Measurements from ENCODE around the gene FOXRED1.
"Not testable (repeated sequence)": the region's sequence is repeated elsewhere in the genome, so short reads cannot be mapped to it uniquely, and the experiment has no call there.

Gene FOXRED1

DNA sequence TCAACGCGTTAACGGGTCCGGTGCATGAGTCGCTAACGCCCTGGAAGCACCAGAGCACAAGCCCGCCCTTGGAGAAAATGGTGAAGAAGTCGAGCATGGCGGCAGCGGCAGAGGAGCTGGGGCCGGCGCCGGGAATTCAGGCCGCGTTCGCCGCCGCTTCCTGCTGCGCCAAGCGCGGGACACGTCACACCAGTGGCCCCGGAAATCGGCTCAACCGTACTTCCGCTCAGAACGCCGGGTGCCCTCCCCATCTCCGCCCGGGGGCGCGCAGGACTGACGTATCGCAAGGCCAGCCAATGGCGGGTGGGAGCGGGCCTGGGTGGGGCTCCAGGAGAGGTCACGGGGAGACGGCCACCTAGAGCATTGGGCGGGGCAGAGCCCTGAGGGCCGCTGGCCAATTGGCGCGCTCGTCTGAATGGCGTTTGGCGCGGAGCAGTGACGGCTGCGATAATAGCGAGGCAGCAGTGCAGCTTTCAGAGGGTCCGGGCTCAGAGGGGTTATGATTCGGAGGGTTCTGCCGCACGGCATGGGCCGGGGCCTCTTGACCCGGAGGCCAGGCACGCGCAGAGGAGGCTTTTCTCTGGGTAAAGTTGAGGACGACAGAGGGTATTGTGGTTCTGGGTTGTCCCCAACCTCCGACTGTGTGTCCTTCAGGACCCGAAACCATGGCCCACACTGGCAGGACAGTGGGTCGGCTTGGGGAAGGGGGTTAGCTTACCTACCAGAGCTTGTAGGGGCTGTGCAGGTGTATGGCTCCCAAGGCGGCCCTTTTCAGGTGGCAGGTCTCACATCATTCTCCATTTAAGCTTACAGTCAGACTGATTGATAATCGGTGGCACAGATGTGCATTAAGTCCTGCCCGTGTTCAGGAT, at the start of gene FOXRED1, which contains the start of gene SRPRA:
FOXRED1 (plus strand) TSS at position 447 of the 872 bp plus-strand sequence; CDS start at position 500, 53 bp downstream.
SRPRA (minus strand) TSS at position 188 of the 872 bp plus-strand sequence; CDS start at position 97, 91 bp downstream.
- DNase-seq, result peak; percentile 100

DNA sequence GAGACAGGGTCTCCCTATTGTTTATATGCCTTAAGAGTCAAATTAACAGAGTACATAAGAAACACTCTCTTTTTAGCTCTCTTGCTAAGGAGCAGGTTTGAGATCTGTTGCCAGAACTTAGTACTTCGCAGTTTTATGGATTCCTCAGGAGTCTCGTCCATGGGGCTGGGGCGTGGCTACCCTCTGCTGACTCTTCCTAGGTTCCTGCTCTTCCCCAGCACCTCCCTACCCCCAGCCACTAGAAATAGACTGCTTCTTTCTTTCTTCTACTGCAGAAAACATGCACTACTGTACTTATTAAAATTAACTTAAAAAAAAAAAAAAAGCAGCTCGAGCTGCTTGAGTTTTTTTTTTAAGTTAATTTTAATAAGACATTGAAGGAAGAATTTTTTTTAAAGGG, 49.4 kb upstream of the FOXRED1 start:
- DNase-seq, result no peak

DNA sequence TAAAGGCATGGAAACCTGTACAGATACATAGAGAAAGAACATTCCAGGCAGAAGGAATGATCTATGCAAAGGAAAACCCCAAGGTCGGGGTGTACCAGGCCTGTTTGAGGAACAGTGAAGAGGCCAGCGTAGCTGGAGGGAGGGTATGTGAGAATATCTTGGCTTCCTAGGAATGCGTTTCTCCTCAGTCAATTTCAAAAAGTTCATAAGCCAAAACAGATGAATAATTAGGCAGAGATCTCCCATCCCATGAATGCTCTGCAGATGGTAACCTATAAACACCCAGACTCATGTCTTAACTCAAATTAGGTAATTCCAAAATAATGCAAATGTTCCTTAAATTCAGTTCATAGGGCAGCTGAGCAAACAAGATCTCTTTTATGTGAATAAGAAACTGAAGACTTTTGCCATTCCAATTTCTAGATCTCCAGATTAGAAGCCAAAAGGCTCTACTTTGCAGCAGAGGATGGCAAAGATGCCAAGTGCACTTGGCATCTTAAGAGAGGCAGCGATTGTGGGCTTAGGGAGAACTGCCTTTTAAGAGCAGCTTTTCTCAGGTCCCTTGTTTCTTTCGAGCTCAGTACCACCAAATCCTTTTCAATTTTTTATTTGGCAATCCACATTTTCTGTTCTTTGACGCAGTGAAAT, 44.2 kb upstream of the FOXRED1 start:
- DNase-seq, result no peak

DNA sequence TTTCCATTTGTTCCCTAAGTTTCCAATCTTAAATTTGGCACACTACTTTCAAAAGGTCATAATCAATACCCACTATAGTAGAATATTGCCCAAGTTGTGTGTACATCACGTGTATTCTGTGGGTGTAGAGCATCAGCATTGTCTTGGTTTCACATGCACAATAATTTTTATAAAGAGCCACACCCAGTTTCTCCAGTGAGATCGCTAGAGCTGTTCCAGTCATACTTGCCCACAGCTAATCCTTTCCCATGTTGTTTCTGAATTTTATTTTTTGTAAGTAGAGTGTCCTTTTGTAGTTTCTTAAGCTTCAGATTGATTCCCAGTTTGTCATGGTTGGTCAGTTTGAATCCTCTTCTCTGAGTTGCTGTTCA, 43.7 kb upstream of the FOXRED1 start:
- no peak for DNase-seq

DNA sequence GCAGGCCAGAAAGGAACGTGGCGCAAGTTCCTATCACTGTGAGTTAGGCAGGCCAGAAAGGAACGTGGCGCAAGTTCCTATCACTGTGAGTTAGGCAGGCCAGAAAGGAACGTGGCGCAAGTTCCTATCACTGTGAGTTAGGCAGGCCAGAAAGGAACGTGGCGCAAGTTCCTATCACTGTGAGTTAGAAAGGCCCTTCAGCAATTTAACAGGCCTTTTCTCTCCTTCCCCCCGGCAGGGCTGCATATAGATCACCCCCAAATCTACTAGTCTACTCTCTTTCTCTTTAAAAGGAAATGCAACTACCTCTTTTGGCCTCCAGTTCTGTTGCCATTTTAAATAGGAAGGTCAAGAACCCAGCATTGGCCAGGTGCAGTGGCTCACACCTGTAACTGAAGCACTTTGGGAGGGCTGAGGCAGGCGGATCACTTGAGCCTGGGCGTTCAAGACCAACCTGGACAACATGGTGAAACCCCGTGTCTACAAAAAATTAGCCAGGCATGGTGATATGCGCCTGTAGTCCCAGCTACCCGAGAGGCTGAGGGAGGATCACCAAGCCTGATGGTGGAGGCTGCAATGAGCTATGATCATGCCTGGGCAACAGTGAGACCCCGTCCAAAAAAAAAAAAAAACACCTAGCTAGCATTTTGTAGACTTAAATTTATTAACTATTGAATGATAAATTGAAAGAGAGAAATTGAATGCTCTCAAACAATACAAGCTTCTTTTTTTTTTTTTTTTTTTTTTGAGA, 42.4 kb upstream of the FOXRED1 start:
- no peak for DNase-seq

DNA sequence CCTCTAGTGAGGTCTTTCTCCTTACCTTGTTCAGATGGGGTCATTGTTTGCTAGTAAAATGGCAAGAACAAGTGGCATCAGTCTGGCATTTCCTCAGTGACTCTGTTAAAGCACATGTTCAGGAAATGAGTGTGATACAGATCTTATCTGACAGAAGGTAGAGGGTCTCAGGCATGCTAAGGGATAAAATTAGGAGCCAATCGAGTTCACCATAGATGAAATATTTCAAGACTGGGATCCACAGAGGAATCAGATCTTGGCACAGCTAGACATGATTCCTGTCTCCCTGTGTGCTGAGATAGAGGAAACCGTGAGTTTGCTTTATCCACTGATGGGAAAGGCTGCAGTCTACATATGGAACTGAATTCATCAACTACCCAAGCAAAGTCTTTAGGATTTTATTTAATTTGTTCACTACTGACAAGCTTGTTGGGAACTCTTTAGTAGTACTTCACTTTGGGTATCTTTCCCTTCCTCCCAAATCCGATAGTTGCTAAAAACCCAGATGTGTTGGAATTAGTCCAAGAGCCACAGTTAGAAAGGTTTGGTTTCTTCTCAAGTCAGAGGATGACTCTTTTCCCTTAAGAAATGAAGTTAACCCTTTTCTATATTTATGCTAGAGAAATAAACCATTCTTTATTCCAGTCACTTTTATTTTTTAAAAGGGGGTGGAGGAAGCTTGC, 39.0 kb upstream of the FOXRED1 start:
- DNase-seq, result no peak

DNA sequence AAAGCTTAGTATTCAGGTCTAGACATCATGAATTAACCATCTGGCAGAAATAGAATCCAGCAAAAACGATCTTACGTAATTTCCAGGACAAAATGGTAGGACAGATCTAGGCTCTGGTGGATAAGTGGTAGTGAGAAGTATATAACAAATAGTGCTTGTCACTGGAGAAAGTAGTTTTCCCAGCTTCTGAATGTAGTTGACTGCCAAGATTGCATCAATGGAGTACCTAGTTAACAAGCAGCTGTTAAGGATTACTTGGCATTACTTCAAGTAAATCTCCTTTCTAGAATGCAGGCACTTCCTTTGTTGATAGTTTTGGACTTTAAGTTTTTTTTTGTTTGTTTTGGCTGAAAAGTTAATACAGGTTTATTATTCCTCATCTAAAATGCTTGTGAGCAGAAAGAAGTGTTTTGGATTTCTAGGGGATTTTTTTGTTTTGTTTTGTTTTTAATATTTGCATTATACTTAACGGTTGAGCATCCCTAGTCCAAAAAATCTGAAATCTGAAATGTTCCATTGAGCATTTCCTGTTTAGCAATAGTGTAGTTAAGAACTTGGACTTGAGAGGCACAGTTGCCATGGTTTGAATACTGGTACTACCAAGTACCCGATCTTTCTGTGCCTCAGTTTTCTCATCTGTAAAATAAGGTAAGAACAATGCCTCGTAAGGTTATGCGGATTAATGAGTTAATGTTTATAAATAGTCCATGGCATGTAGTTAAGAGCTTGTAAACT, 37.1 kb upstream of the FOXRED1 start:
- DNase-seq, result no peak

DNA sequence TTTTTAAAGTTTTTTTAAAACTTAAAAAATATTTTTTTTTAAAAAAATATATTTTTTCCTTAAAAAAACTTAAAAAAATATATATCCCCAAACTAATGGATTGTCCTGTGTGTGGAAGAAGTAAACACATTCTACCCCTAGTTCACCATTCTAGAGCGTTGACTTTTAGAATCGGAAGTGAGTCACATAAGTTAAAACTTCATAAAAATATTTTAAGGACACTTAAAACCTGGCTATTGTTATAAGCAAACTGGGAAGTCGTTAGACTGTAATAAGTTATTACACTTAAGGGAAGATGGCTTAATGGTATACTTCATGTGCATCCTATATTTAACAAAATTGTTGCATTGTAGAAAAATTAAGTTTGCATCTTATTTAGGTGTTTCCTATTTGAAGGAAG, 36.3 kb upstream of the FOXRED1 start:
- DNase-seq, result no peak

DNA sequence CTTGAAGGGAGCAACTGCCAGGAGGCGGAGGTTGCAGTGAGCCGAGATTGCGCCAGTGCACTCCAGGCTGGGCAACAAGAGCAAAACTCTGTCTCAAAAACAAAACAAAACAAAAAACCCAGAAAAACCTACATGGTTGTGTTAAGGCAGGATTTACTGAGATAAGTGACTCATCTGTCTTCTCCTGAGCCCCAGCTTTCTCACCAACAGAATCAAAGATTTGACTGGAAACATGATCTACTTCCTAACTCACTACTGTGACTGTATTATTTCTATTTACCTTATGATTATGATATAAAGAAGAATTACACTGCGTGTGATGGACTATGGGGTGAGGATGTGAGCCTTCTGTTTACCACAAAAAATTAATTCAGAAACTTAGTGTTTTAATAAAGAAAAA, 35.6 kb upstream of the FOXRED1 start:
- no peak for DNase-seq

DNA sequence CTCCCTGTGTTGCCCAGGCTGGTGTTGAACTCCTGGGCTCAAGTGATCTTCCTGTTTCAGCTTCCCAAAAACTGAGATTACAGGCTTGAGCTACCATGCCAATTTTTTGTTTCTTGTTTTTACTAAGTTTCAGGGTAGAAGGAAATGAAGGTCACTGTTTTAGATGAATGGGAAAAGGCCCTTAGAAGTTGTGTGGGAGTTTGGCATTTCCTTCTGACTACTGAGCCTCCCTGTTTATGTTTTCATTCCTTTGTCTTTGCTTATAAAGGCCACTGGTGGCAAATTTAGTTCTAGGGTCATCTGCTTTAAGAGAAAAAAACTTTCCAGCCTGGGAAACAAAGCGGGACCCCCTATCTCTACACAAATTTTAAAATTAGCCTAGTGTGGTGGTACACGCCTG, 22.3 kb upstream of the FOXRED1 start:
- no peak for DNase-seq

DNA sequence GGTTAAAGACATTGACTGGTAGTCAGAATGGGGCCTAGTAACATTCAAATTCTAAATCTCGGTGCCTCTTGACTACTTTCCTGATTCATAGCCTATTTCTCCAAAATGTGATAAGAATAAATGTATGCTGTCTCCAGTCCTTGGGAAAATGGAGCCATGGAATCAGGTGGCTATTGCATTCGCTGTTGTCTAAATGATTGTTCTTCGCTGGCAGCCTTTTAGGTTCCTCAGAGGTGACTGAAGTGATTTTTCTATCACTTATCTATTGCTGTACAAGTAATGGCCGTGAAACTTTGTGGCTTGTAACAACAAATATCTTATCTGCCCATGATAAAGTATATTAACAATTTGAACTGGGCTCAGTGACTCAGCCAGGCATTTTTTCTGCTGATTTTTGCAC, 15.7 kb upstream of the FOXRED1 start:
- no peak for DNase-seq

DNA sequence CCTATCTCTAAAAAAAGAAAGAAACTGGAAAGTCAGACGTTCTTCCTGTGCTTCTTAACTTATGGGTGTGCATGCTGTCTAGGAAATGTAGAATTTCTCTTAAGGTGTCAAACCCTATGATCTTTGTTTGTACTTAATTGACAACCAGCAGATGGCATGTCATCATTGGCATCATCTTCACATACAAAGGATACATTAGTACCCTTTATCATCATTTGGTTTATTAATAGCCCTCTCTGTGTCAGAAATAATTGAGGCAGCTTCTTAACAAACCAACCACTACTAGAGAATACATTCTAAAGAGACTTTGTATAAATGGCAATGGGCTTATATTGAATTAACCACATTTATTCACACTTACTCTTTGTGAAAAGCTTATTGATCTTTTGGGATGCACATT, 14.1 kb upstream of the FOXRED1 start:
- no peak for DNase-seq

DNA sequence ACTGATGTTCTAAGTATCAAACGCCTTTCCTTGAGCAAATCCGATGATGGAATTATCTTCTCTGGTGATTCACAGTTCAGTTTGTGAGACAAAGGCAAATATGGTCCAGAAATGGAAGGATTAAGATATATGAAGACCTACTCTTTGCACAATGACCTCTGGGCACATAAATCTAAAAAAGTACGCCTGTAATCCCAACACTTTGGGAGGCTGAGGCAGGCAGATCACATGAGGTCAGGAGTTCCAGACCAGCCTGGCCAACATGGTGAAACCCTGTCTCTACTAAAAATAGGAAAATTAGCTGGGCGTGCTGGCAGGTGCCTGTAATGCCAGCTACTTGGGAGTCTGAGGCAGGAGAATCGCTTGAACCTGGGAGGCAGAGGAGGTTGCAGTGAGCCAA, 13.4 kb upstream of the FOXRED1 start:
- not testable (repeated sequence) for DNase-seq

DNA sequence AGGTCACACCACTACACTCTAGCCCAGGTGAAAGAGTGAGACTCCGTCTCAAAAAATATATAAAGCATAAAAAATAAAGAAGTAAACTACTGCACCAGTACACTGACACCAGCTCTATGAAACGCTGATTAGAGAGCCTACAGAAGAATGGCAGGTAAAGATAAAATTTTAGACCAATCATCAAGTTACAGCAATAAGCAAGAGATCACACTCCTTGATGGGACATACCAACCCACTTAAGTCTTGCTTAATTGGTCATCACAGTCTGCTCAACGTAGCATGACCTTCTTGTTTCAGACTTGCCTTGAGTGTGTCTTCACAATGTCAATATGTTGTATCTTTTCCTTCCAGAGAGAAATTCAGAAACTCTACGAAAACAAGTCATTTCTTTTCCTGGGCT, 12.7 kb upstream of the FOXRED1 start:
- DNase-seq, result no peak

DNA sequence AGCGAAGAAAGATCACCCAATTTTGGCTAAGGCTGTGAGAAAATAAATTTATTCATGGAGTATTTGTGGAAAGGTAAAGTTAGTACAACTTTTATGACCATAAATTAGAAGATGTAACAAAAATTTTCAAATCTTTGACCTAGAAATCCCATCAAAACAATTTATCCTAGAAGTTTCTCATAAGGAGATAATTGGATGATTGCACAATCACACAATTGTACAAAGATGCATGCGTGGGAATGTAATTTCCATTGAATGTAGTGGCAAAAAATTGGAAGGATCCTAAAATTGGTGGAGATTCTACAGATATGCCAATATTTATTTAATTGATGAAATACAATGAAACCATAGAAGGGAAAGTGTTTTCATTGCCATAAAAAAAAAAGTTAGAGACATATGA, 11.8 kb upstream of the FOXRED1 start:
- no peak for DNase-seq

DNA sequence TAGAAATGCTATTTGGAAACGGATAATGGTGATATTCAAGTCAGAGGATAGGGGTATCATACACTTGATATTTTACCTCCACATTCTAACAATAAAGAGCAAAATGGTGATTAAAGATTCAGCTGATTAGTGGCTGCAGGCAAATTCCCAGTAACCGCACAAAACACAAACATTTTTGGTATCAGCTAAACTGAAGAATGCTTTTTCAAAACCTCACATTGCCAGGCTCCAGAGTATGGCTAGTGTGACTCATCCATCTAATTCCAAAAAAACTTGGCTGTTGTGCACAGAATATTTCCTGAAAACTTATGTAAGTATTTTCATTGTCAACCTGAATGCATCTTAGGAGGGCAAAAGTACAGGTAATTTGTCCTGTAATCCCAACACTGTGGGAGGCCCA, 11.2 kb upstream of the FOXRED1 start:
- DNase-seq, result no peak

DNA sequence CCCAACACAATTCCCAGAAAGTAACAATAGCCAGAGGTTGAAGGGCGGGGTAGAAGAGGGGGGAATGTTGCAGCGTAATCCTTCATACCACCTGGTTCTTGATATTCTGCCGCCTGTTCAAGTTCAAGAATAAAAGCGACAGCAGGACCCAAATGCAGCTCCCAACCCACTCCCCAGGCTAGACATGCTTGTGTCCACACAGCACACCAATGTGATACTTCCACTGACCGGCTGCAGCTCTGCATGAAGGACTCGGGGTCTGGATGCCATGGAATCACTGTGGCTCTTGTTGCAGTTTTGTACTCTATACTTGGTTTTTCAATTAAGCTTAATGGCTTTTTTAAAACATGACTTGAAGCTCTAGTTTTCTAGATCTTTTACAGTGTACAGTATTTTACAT, 6.7 kb upstream of the FOXRED1 start:
- no peak for DNase-seq

DNA sequence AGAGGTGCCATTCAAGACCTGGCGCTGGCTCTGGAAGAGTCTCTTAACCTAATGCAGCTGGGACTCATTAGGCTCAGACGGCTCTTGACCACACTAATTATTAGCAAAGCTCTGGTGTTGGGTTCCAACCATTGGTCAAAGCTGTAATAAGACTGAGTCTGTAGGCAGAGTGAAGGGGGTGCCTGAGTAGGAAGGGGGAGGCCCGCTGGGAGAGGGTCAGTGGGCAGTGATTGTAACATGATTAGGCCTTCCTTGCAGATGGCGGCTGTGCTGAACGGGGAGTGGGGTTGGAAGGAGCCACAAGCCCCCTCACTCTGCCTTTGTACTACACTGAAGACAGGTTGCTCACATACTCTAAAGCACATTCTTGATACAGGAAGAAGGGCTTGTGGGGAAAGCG, 5.5 kb upstream of the FOXRED1 start:
- no peak for DNase-seq

DNA sequence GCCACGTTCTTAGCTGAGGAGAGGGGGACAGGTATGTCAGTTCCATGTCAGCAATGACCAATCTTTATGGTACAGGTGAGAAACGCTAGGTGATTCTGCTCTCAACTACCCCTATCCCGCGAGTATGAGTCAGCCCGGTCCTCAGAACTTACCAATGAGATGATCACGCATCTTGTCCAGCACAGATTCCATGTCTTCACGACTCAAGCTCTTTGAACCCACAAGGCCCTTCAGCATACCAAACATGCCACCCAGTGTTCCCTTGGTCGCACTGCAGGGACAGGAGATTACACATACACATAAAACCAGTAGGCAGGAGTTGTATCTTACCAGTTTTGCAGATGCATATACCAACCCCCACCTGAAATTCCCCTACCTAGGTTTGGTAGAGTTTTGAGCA, 3.1 kb upstream of the FOXRED1 start:
- no peak for DNase-seq

DNA sequence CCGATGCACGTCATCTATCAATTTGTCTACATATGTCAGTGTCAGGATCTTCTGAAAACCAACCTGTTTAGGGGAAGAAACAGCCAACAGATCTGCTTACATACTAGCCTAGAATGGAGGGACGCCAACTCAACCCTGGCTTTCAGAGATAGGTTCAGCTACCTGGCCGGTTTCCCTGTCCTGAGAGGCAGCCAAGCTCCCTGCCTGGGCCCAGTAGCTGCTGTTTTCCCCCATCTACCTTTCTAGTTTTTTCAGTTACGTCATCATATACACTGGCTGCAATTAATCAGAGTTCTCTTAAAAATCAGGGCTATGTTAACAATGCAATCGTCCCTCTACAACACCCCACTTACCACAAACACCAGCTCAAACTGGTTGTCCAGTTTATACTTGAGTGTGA, 1.3 kb upstream of the FOXRED1 start:
- DNase-seq, result no peak

DNA sequence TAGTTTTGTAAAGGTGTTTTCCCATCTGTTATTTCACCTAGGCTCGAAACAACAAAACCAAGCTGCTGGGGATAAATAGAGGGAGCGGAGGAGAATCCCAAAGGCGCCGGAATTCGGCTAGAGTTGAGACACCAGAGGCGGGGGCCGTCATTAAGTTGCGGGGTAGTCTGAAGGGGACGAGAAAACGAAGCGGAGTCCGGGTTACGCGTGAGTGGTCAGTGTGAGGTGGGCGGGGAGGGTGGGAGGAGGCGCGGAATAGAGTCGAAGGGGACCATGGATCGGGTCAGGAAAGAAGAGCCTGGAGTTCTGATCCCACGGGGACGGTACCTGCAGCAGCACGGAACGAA, 620 bp upstream of the FOXRED1 start:
- DNase-seq, result no peak

DNA sequence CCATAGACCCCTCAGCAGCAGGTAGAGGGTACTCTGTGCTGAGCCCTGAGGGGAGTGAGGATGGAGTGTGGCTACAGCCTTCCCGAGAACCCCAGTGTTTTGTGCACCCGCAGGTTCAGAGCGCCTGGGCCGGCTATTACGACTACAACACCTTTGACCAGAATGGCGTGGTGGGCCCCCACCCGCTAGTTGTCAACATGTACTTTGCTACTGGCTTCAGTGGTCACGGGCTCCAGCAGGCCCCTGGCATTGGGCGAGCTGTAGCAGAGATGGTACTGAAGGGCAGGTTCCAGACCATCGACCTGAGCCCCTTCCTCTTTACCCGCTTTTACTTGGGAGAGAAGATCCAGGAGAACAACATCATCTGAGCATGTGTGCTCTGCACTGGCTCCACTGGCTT, 8.4 kb downstream of the FOXRED1 start:
- no peak for DNase-seq

DNA sequence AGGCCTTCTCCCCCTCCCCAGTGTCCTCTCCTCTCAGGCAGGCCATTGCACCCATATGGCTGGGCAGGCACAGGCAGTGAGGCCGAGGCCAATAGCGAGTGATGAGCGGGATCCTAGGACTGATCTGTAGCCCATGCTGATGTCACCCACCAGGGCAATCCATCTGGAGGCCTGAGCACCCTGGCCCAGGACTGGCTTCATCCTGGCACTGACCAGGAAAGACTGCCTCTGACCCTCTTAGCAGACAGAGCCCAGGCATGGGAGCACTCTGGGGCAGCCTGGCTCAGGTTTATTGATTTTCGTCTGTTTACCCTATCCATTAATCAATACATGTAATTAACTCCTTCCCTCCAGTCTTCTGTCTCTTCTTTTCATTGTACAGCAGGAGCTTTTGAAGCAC, 8.8 kb downstream of the FOXRED1 start:
- no peak for DNase-seq
